OCI-M2 (cell line): ENCODE data around the gene ANTKMT.

Source experiments
- DNase-seq: peaks from one replicate; lab custom pipeline; 2025; ENCODE audit not compliant: unreplicated experiment; lab: John Stamatoyannopoulos, UW

Gene ANTKMT

GRCh38 chr16:720990-721764, at the start of gene ANTKMT:
Gene ANTKMT, plus strand, starts transcription at chr16:721146. Its CDS starts 129 bp downstream, at chr16:721275.
- peak; percentile 63 for DNase-seq

- no peak for DNase-seq
Measured at GRCh38 chr16:671353-672131, 49.4 kb upstream of the ANTKMT start.

GRCh38 chr16:672371-672770, 48.6 kb upstream of the ANTKMT start:
- DNase-seq, result no peak

DNA sequence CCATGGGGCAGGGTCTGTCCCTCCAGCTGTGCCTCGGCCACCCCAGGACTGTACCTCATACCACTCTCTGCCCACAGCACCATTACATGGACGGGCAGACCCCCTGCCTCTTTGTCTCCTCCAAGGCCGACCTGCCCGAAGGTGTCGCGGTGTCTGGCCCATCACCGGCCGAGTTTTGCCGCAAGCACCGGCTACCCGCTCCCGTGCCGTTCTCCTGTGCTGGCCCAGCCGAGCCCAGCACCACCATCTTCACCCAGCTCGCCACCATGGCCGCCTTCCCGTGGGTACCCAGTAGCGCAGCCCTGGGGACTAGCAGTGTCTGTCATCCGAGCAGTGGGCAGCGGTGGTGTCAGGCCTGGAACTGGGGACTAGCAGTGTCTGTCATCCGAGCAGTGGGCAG, 48.1 kb upstream of the ANTKMT start:
- DNase-seq, result no peak

GRCh38 chr16:673399-673991, 47.5 kb upstream of the ANTKMT start:
- no peak for DNase-seq

GRCh38 chr16:674214-674881, 46.6 kb upstream of the ANTKMT start:
- DNase-seq, result no peak

DNA sequence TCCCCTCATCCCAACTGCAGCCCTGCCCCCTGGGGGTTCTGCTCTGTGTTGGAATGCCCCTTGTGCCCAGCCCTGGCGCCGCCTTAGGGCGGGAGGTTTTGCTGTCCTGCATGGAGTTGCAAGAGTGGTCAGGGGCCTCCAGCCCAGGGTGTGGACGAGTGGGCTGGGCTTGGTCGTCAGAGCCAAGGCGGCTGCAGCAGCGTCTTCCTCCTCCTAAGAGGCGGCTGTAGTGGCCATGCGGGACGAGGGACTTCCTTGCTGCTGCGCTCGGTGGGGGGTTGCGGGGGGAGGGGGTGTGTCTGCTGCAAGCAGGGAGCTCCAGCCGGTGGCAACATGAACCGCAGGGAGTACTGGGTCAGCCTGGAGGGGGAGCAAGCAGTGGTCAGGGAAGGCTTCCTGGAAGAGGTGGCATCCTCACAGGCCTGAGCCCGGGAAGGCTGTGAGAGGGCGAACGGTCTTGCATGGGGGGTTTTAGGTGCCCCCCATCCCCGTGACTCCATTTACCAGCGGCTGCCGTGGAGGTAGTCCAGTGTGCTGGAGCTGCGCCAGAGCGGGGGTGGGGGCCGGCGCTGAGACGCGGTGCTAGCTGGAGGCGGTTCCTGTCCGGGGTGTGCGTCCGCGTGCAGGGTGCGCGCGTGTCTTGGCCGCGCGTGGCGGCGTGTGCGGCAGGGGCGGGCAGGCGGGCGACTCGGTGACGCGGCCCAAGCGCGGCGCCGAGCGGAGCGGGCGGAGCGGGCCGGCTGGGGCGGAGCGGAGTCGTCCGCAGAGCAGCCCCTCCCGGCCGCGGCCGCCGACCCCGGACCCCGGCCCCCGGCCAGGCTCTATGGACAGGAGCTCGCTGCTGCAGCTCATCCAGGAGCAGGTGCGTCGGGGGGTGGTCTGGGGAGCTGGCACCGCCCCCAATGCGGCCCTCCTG, 45.7 kb upstream of the ANTKMT start, which contains the start of gene RHBDL1:
Gene RHBDL1, plus strand, starts transcription at position 704 of the 916 bp plus-strand sequence. Its CDS starts 120 bp downstream, at position 824.
- DNase-seq, result no peak

DNA sequence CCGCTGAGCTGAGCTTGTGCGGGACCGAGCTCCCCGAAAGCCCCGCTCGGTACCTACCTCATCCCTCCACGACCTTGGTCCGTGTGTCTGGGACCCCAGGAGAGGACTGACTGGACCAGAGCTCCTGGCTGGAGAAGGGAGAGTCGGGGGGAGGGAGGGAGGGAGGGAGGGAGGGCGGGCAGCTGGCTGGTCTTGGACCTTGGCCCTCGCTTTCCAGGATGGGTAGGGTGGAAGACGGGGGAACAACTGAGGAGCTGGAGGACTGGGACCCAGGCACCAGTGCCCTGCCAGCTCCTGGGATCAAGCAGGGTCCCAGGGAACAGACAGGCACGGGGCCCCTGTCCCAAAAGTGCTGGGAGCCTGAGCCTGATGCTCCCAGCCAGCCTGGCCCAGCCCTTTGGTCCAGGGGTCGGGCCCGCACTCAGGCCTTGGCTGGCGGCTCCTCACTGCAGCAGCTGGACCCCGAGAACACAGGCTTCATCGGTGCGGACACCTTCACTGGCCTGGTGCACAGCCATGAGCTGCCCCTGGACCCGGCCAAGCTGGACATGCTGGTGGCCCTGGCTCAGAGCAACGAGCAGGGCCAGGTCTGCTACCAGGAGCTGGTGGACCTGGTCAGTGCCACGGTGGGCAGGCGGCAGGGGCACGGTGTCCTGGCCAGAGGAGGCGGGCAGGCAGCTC, 44.9 kb upstream of the ANTKMT start:
- DNase-seq, result no peak

- DNase-seq, result no peak
Measured at GRCh38 chr16:676565-676902, 44.4 kb upstream of the ANTKMT start.

GRCh38 chr16:676913-677312, 44.0 kb upstream of the ANTKMT start:
- DNase-seq, result no peak

- DNase-seq, result no peak
Measured at GRCh38 chr16:677316-678190, 43.4 kb upstream of the ANTKMT start.

- DNase-seq, result no peak
Measured at GRCh38 chr16:678209-678857, 42.6 kb upstream of the ANTKMT start.

- DNase-seq, result peak; percentile 10
Measured at GRCh38 chr16:678858-679813, 41.8 kb upstream of the ANTKMT start.

GRCh38 chr16:679814-680624, 40.9 kb upstream of the ANTKMT start, which contains the start of gene STUB1:
Gene STUB1, plus strand, starts transcription at chr16:680410. Its CDS starts 116 bp downstream, at chr16:680526.
- peak; percentile 25 for DNase-seq

GRCh38 chr16:680625-680945, 40.4 kb upstream of the ANTKMT start:
- no peak for DNase-seq

DNA sequence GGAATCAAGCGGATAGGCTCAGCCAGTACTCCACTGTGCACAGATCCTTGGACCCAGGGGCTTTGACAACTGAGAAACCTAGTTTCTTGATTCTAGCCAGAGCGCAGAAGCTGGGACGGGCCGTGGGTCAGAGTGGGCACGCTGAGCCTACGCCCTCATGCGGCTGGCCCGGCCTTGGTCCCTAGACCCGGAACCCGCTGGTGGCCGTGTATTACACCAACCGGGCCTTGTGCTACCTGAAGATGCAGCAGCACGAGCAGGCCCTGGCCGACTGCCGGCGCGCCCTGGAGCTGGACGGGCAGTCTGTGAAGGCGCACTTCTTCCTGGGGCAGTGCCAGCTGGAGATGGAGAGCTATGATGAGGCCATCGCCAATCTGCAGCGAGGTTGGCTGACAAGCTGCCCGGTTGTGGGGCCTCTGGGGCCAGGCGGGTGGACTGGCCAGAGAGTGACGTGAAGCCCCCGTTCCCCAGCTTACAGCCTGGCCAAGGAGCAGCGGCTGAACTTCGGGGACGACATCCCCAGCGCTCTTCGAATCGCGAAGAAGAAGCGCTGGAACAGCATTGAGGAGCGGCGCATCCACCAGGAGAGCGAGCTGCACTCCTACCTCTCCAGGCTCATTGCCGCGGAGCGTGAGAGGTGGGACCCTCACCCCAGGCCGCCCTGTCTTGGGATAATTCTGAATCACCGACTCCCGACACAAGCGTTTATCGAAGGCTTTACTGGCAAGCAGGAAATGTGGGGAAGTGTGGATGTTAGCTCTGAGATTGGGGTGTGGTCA, 39.8 kb upstream of the ANTKMT start:
- DNase-seq, result no peak
